K562 (cell line): ENCODE measurements around the gene BANK1. TPM values are rescaled to one million over a fixed set of nuclear protein-coding genes. Genes with fewer than 3 reads are reported as not detected.

ENCODE experiments used
- ATAC-seq: fragments of 200-7000 bp; cut with Tn5 transposase; 3 replicates; pipeline ENCODE4 v1.9.1; 2020; ENCODE audit warnings: moderate library complexity
- BruUV-seq: library from RNA; stranded (reverse); fragments of 400-500 nt; replicated peaks from 2 replicates; lab custom pipeline; 2021; lab: Mats Ljungman, UMichigan
- CTCF ChIA-PET: fragments of 300-600 bp; formaldehyde crosslinking; extraction: SDS; loops from one replicate; lab custom pipeline; 2021; ENCODE audit warnings: low intra/inter-chr PET ratio; lab: Yijun Ruan, JAX
- POLR2A ChIA-PET: fragments of 300-600, 350-650 bp; sonication (Branson Sonifier 250); formaldehyde crosslinking; extraction: SDS; loops from one replicate; lab custom pipeline; 2021; ENCODE audit warnings: antibody characterized with exemption, inconsistent platforms; lab: Yijun Ruan, JAX
- DNase-seq, 4 experiments: peaks; one replicate each; pipeline versions ENCODE4 v3.0.0 to v3.0.0-alpha.2; 2011 to 2018; ENCODE audit warnings: low spot score in 3 of 4, mixed read lengths in 3 of 4; ENCODE audit errors: extremely low read depth in 1 of 4
- FAIRE-seq: peaks from 2 replicates; lab custom pipeline; 2011; peaks lifted over from hg19 to GRCh38; lab: Jason Lieb, UNC
- H2AFZ ChIP-seq: 2 replicates; pipeline ENCODE4 v1.6.0; 2011; ENCODE audit warnings: low read depth, low read length, control low read depth, inconsistent platforms
- H3K27ac ChIP-seq: fragments of 200-600 bp; 3 replicates; pipeline ENCODE4 v1.8.0; 2011; ENCODE audit warnings: low read depth, mild to moderate bottlenecking, control low read depth, inconsistent platforms, low read length, moderate library complexity, mixed read lengths; ENCODE audit errors: extremely low read depth
- H3K27me3 ChIP-seq, 2 experiments: fragments of 300-600 bp in 1 of 2; 2 replicates in 1 of 2; 3 replicates in 1 of 2; pipeline versions ENCODE4 v1.6.0 to v1.8.0; 2011; ENCODE audit warnings: inconsistent platforms in 2 of 2, low read length in 2 of 2, mild to moderate bottlenecking in 1 of 2, mixed read lengths in 1 of 2, moderate library complexity in 1 of 2; ENCODE audit not compliant: control insufficient read depth in 2 of 2, insufficient read depth in 2 of 2
- H3K36me3 ChIP-seq: fragments of 300-600 bp; 3 replicates; pipeline ENCODE4 v1.8.0; 2011; ENCODE audit warnings: mild to moderate bottlenecking, low read length, inconsistent platforms; ENCODE audit not compliant: control insufficient read depth, insufficient read depth
- H3K4me1 ChIP-seq, 2 experiments: fragments of 200-600 bp in 1 of 2; replicated peaks in 1 of 2; 2 replicates in 1 of 2; 3 replicates in 1 of 2; pipeline versions ENCODE4 v1.5.1 to v1.8.0; 2011; ENCODE audit warnings: inconsistent platforms in 2 of 2, low read length in 2 of 2, mild to moderate bottlenecking in 1 of 2, mixed read lengths in 1 of 2, moderate library complexity in 1 of 2; ENCODE audit not compliant: control insufficient read depth in 2 of 2, insufficient read depth in 2 of 2
- H3K4me2 ChIP-seq: 2 replicates; pipeline ENCODE4 v1.6.1; 2011; ENCODE audit warnings: low read length, control low read depth, inconsistent platforms, mixed read lengths; ENCODE audit not compliant: insufficient read depth
- H3K4me3 ChIP-seq: fragments of 200-600 bp; sonication (generic), shearing (Covaris generic); 2 replicates; pipeline ENCODE4 v1.5.1; 2016; ENCODE audit warnings: control low read depth, inconsistent platforms
- H3K79me2 ChIP-seq: fragments of 200-600 bp; 3 replicates; pipeline ENCODE4 v1.8.0; 2011; ENCODE audit warnings: low read length, inconsistent platforms; ENCODE audit not compliant: control insufficient read depth, insufficient read depth
- H3K9ac ChIP-seq, 2 experiments: 2 replicates each; pipeline versions ENCODE4 v1.6.0 to v1.6.1; 2011; ENCODE audit warnings: low read depth in 2 of 2, low read length in 2 of 2, control low read depth in 1 of 2, inconsistent platforms in 1 of 2, mild to moderate bottlenecking in 1 of 2, mixed read lengths in 1 of 2; ENCODE audit not compliant: insufficient read depth in 1 of 2
- H3K9me1 ChIP-seq: one replicate; pipeline ENCODE4 v1.6.0; 2011; ENCODE audit warnings: inconsistent platforms, mild to moderate bottlenecking, low read length, moderate library complexity; ENCODE audit not compliant: control insufficient read depth, insufficient read depth
- H3K9me3 ChIP-seq: replicated peaks from 2 replicates; pipeline ENCODE4 v1.5.1; 2011; ENCODE audit warnings: low read depth, low read length, inconsistent platforms; ENCODE audit not compliant: control insufficient read depth, insufficient read depth
- H4K20me1 ChIP-seq: replicated peaks from 2 replicates; pipeline ENCODE4 v1.6.1; 2011; ENCODE audit warnings: low read length, inconsistent platforms, mixed read lengths; ENCODE audit not compliant: control insufficient read depth, insufficient read depth
- COPS2 ChIP-seq: fragments of 450-650 bp; conservative IDR thresholded peaks from 2 replicates; pipeline ENCODE4 v1.6.1; 2016; ENCODE audit warnings: mild to moderate bottlenecking, moderate library complexity
- STAT6 ChIP-seq: sonication (generic); formaldehyde crosslinking; IDR thresholded peaks from 2 replicates; pipeline ENCODE4 v1.8.1; 2023; ENCODE audit warnings: mild to moderate bottlenecking, missing genetic modification reagents
- WGBS: fragments of 100-300 bp; shearing (Covaris generic); methylation state at CpG from one replicate; pipeline ENCODE4 v1.1.6; 2016; ENCODE audit warnings: low coverage, mixed read lengths; ENCODE audit not compliant: insufficient coverage; ENCODE audit errors: missing lambda C conversion rate; 5-methylcytosine and 5-hydroxymethylcytosine counted together
- in situ Hi-C: fragments of 300-500 bp; cut with MboI; formaldehyde crosslinking; loops from 4 replicates; pipeline ENCODE4 v1.15.0; 2018; ENCODE audit warnings: inconsistent platforms, mixed read lengths
- intact Hi-C: fragments of 100-400 bp; cut with micrococcal nuclease; formaldehyde crosslinking; loops from 2 replicates; pipeline ENCODE4 v1.14.2; 2022
- polyA plus RNA-seq, 8 experiments: library from polyadenylated mRNA; depleted of rRNA in 4 of 8; stranded (reverse) in 5 of 8; unstranded in 3 of 8; fragments of >200 nt; fragmentation: Nextera tagmentation in 2 of 8; fragmentation: Illumina TruSeq in 1 of 8; extraction: Ambion mirVana in 2 of 8; extraction: Trizol in 1 of 8; gene quantifications; 2 replicates each; pipeline versions ENCODE4 v1.2.1 to v1.2.3, GENCODE V29; 2011 to 2014; ENCODE audit warnings: inconsistent platforms in 1 of 8, missing spikeins in 1 of 8
- total RNA-seq, 7 experiments: library from RNA; depleted of rRNA in 6 of 7; stranded (reverse); fragments of >200 nt in 6 of 7; fragmentation: Illumina TruSeq in 2 of 7; extraction: Trizol in 2 of 7; gene quantifications; 2 replicates each; pipeline versions ENCODE4 v1.2.1 to v1.2.3, GENCODE V29; 2011 to 2021; ENCODE audit warnings: low replicate concordance in 1 of 7
- TF ChIP-seq, protein P1 (sequence below): fragments of 450-650 bp; IDR thresholded peaks from 2 replicates; pipeline ENCODE4 v1.6.1; 2017; ENCODE audit warnings: mild to moderate bottlenecking, moderate library complexity
- TF ChIP-seq, protein P2 (sequence below): fragments of 250-450 bp; sonication (Bioruptor Pico); IDR thresholded peaks from 2 replicates; pipeline ENCODE4 v1.5.0; 2021; ENCODE audit warnings: mild to moderate bottlenecking, borderline replicate concordance
- TF ChIP-seq, protein P3 (sequence below): fragments of 250-450 bp; sonication (Bioruptor Pico); IDR thresholded peaks from 2 replicates; pipeline ENCODE4 v1.4.0; 2020; ENCODE audit warnings: borderline replicate concordance

BANK1 gene
- total and polyA plus RNA-seq, 9 of the 15 experiments (the other 6 are each of a cell fraction or from before 2014, with no cell fraction given) = not detected

GRCh38 chr4:101931619-101932018 lies 141.1 kb downstream of the BANK1 start:
- H3K36me3 ChIP-seq = no peaks in the 10 kb centered on the region
- intact Hi-C loops (no loop called here), in situ Hi-C loops (no loop called here)
- H2AFZ ChIP-seq = no peak overlapping the region
- H3K4me2 ChIP-seq = no peak overlapping the region
- H3K4me1 ChIP-seq = no peaks in the 10 kb centered on the region
- ATAC-seq (no peak), FAIRE-seq (no peak), DNase-seq (no peak)
- no peak overlapping the region for H3K27ac ChIP-seq
- no peaks in the 10 kb centered on the region; the same call in none of the 2 replicates for H3K9me3 ChIP-seq
- WGBS = 0% methylated on average over 1 of the region's 1 CpG
- BruUV-seq = no TSS peak
- no peaks in the 10 kb centered on the region for H3K79me2 ChIP-seq
- H3K27me3 ChIP-seq = no peaks in the 10 kb centered on the region
- H4K20me1 ChIP-seq = no peaks in the 10 kb centered on the region
- H3K9ac ChIP-seq = no peak overlapping the region
- ChIA-PET CTCF (no interaction called here), POLR2A (no interaction called here)
- TF ChIP-seq, protein P1, sequence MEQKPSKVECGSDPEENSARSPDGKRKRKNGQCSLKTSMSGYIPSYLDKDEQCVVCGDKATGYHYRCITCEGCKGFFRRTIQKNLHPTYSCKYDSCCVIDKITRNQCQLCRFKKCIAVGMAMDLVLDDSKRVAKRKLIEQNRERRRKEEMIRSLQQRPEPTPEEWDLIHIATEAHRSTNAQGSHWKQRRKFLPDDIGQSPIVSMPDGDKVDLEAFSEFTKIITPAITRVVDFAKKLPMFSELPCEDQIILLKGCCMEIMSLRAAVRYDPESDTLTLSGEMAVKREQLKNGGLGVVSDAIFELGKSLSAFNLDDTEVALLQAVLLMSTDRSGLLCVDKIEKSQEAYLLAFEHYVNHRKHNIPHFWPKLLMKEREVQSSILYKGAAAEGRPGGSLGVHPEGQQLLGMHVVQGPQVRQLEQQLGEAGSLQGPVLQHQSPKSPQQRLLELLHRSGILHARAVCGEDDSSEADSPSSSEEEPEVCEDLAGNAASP = no peak
- TF ChIP-seq, protein P2, sequence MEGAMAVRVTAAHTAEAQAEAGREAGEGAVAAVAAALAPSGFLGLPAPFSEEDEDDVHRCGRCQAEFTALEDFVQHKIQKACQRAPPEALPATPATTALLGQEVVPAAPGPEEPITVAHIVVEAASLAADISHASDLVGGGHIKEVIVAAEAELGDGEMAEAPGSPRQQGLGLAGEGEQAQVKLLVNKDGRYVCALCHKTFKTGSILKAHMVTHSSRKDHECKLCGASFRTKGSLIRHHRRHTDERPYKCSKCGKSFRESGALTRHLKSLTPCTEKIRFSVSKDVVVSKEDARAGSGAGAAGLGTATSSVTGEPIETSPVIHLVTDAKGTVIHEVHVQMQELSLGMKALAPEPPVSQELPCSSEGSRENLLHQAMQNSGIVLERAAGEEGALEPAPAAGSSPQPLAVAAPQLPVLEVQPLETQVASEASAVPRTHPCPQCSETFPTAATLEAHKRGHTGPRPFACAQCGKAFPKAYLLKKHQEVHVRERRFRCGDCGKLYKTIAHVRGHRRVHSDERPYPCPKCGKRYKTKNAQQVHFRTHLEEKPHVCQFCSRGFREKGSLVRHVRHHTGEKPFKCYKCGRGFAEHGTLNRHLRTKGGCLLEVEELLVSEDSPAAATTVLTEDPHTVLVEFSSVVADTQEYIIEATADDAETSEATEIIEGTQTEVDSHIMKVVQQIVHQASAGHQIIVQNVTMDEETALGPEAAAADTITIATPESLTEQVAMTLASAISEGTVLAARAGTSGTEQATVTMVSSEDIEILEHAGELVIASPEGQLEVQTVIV (CRISPR knock-in tag) = no peak
- TF ChIP-seq COPS2 (no peak), STAT6 (no peak)
- TF ChIP-seq, protein P3, sequence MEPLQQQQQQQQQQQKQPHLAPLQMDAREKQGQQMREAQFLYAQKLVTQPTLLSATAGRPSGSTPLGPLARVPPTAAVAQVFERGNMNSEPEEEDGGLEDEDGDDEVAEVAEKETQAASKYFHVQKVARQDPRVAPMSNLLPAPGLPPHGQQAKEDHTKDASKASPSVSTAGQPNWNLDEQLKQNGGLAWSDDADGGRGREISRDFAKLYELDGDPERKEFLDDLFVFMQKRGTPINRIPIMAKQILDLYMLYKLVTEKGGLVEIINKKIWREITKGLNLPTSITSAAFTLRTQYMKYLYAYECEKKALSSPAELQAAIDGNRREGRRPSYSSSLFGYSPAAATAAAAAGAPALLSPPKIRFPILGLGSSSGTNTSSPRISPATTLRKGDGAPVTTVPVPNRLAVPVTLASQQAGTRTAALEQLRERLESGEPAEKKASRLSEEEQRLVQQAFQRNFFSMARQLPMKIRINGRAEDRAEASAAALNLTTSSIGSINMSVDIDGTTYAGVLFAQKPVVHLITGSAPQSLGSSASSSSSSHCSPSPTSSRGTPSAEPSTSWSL (CRISPR knock-in tag) = no peak
- H3K9me1 ChIP-seq = no peaks in the 10 kb centered on the region
- H3K4me3 ChIP-seq = no peak overlapping the region
